Measurements from ENCODE around the gene TIMM8B.
A peak's percentile ranks its signal among the peaks of the same experiment; 100 is the strongest.
"Not testable (repeated sequence)": the region's sequence is repeated elsewhere in the genome, so short reads cannot be mapped to it uniquely, and the experiment has no call there.

Gene TIMM8B

DNA sequence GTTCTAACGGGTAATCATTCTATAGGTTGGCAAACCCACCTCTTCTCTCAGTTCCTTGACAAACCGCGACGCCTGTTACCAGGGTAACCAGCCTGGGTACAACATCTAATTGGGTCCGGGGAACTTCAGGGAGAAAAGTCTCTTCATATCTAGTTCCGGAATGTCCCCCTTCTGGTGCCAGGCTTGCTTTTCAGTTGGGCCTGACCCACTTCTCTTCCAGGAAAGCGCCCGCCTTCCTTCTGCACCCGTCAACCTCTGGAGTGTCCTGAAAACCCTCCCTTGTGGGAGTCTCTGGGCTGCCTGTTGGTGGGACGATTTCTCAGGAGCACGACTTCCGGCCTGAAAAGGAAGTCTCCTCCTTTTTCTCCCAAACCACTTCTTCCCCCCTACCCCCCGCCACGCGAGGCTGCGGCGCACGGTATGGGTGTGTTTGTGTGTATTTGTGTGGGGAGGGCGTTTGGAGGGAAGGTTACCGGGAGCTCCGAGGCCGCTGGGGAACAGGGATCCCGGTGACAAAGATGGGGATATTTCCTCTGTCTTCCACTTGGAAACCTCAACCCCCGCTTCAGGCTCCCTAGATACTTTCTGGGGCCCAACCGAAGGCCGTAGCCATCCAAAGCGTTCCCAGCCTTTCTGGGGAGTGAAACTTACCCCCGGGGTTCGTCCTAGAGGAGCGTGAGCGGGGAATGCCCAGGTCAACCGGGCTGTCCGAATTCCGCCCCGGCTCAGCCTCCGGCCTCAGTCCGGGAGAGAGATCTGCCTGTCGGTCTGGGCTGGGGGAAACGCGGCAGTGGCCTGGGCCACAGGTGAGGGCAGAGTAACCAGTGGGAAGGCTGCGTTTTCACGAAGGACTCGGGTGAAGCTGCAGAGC is 12.4 kb downstream of the TIMM8B start, which contains the start of the genes NKAPD1 and PIH1D2:
Gene NKAPD1 (plus strand): TSS at position 359 of the 871 bp plus-strand sequence. CDS start 1,276 bp downstream, outside the sequence.
Gene PIH1D2 (minus strand): TSS at position 77 of the 871 bp plus-strand sequence. CDS start 843 bp downstream, outside the sequence.
- peak; percentile 92 for DNase-seq

DNA sequence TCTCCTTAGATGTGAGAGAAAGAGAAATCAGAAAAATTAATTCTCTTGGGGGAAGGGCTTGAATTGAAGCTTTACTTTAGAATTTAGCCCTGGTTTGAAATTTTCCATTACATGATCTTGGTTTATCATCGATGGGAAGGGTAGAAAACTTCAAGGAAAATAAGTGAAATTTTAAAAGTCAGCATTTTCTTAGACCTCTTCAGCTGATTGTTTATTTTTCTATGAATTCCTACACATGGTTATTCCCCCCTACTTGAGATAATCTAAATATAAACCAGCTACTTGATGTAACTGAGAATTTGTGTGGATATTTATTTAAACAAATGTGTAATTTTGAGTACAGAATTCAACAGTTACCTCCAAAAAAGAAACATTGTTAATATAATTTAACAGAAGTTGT is 23.6 kb downstream of the TIMM8B start:
- DNase-seq: no peak

DNA sequence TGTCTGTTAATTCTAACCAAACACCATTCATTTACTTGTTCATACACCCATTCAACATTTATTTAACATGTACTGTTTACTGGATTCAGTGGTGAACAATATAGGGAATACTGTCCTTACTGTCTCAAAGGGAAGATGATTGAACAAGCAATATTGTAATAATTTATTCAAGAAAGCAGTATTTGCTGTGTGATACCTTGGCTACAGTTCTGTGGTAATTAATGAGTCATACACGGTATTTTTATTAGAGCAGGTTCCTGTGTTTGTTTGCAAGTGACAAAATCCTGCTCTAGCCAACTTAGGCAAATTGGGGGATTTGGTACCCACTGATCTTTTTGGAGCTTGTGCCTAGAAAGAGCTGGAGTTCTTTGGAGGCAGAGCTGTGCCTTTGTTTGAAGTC is 28.5 kb downstream of the TIMM8B start:
- DNase-seq: no peak

DNA sequence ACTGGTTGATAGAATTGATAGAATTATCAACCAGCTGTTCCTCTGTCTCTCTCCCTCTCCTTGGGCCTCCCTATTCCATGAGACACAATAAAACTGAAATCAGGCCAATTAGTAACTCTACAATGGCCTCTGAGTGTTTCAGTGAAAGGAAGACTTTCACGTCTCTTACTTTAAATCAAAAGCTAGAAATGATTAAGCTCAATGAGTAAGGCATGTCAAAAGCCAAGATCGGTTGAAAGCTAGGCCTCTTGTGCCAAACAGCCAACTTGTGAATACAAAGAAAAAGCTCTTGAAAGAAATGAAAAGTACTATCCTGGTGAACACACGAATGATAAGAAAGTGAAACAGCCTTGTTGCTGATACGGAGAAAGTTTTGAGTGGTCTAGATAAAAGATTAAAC is 29.4 kb downstream of the TIMM8B start:
- no peak for DNase-seq

DNA sequence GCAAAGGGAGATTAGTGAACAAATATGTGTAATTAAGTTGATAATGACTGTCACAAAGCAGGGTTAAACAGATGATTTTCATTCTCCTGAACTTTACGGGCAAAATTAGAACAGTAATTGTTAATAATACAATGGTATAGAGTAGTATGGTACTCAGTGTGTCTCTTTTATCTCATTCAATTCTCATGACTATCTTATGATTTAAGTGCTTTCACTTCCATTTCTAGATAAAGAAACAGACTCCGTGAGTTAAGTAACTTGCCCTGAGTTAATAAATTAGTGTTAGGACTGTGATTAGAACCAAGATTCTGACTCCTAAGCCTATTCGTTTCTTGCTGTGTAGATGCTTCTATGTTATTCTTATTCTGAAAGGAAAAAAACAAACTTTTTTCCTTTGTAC is 34.8 kb downstream of the TIMM8B start:
- DNase-seq: no peak

DNA sequence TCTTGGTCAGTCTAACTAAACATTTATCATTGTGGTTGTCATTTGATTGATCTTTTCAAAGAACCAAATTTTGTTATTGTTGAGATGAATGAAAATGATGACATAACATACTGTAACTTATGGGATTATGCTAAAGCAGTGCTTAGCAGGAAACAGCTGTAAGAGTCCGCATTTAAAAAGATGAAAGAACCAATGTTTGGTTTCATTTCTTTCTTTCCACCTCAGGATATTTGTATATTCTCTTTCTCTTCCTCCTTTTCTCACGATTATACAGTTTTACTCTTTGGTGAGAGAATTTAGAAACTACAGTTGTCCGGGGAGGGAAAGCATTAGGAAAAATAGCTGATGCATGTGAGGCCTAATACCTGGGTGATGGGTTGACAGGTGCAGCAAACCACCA is 35.8 kb downstream of the TIMM8B start:
- no peak for DNase-seq

DNA sequence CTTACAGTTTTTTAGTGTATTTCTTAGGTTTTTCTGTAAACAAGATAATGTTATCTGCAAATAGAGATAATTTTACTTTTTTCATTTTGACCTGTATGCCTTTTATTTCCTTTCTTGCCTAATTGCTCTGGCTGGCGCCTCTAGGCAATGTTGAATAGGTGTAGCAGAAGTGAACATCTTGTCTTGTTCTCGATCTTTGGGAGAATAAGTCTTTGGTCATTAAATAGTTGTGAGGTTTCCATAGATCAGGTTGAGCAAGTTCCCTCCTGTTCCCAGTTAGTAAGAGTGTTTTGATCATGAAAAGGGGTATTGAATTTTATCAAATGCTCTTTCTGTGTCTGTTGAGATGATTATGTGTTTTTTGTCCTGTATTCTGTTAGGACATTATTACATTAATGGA is 36.8 kb downstream of the TIMM8B start:
- DNase-seq: no peak

DNA sequence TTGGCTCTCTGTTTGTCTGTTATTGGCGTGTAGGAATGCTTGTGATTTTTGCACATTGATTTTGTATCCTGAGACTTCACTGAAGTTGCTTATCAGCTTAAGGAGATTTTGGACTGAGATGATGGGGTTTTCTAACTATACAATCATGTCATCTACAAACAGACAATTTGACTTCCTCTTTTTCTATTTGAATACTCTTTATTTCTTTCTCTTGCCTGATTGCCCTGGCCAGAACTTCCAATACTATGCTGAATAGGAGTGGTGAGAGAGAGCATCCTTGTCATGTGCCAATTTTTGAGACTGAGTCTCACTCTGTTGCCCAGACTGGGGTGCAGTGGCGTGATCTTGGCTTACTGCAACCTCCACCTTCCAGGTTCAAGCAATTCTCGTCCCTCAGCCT is 38.3 kb downstream of the TIMM8B start:
- DNase-seq: not testable (repeated sequence)

DNA sequence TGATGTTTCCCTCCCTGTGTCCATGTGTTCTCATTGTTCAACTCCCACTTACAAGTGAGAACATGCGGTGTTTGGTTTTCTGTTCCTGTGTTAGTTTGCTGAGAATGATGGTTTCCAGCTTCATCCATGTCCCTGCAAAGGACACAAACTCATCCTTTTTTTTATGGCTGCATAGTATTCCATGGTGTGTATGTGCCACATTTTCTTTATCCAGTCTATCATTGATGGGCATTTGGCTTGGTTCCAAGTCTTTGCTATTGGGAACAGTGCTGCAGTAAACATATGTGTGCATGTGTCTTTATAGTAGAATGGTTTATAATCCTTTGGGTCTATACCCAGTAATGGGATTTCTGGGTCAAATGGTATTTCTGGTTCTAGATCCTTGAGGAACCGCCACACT is 39.9 kb downstream of the TIMM8B start:
- not testable (repeated sequence) for DNase-seq

DNA sequence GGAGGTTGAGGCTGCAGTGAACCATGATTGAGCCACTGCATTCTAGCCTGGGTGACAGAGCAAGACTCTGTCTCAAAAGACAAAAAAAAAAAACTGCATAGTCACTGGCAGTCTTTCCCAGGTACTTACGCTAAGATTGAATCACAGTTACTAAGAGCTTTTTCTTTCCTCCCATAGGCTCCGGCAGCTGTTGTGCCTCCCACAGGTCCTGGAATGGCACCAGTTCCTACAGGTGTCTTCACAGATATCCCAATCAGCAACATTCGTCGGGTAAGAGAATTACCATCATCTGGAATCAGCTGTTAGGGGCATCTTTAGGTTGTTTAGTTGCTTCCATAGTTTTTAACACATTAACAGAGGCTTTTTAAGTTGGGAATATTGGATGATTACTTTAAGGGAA is 41.6 kb downstream of the TIMM8B start:
- DNase-seq: no peak

DNA sequence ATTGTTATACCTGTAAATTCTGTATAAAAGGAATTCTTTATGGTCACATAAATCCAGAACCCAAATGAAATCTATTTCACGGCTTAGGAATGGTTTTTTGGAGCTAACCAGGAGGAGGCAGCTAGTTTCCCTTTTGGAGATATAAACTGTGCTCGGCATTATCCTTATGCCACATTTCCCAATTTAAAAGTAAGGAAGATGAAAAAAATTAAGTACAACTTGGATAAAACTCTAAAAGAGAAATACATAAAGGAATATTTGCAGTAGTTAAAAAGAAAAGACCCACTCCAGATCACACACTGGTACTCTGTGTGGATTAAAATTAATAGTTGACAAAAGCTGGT is 43.6 kb downstream of the TIMM8B start:
- no peak for DNase-seq

DNA sequence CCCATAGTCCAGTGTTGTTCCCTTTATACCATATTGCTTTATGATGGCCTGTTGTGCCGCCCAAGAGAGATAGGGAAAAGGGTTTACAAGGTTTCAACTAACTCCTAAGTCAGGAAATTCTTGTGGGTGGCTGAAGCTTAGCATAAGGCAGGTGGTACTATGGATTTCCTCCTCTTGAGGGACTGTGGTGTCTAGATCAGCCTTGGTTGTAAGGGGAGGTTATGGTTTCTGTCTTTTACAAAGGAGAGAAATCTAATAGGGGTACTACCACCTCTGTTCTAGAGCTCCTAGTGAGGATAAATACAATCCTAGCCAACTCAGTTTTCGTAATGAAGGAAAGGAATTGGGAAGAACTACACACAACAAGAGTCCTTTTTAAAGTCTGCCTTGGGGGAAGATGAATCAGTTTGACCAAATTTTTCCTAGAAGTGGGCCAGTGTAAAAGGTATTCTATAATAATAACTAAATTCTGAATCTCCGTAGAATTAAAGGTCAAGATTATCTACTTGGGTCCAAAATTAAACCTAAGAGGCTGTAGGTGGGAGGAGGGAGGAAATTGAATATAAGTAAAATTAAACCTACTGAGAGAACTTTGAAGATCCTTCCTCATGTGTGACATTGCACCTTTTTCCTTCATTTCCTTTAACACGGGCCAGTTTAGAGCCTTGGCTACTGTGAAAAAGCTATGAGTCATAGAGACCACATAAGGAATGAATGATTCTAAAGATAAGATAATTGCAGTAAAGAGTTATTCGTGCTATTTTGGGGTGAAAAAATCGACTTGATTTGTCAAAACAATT is 44.2 kb downstream of the TIMM8B start:
- no peak for DNase-seq

DNA sequence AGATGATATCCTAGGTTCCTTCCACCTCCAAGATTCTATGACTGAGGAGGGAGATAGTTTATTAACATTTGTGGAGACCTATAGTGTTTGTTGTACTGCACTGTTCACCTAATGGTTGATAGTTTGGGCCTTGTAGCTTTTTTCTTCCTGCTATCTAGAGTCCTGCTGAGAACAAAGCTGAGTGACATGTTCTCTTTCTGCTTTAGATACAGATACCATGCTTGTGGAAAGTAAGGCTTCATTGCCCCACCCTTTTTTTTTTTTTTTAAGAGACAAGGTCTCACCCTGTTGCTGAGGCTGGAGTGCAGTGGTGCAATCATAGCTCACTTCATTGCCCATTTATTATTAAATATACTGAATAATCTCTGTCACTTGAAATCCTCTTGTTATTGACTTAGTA is 49.0 kb downstream of the TIMM8B start:
- DNase-seq: no peak
